GM21515 (cell line): ENCODE measurements around the gene MDFIC2.

ENCODE experiments used
- ATAC-seq: cut with Tn5 transposase; IDR thresholded peaks from one replicate; pipeline ENCODE4 v1.9.1; 2021; ENCODE audit not compliant: unreplicated experiment

Gene MDFIC2

GRCh38 chr3:70183781-70184504 lies 128.5 kb downstream of the MDFIC2 start:
- ATAC-seq, result no peak

DNA sequence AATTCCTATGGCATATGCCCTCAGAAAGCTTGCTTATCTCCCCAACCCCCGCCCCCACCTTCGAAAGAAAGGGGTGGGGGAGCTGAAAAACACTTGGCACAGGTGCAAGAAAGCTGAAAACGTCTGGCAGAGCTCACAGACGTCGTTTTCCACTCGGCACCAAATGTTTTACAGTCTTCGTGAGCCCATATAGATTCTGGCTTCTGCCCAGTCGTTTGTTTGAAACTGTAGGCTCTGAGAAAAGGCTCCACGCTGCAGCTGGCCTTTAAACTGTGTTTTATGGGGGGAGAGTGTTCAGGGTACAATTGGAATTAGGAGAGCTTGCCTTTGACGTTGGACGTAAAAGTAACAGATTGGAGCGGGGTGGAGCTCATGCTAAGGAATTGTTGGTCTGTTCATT lies 130.3 kb downstream of the MDFIC2 start:
- ATAC-seq, result no peak

GRCh38 chr3:70180664-70181063 lies 131.8 kb downstream of the MDFIC2 start:
- peak; percentile 62 for ATAC-seq

- ATAC-seq, result peak; percentile 69
These were observed 133.3 kb downstream of the MDFIC2 start for GRCh38 chr3:70179111-70179510.

DNA sequence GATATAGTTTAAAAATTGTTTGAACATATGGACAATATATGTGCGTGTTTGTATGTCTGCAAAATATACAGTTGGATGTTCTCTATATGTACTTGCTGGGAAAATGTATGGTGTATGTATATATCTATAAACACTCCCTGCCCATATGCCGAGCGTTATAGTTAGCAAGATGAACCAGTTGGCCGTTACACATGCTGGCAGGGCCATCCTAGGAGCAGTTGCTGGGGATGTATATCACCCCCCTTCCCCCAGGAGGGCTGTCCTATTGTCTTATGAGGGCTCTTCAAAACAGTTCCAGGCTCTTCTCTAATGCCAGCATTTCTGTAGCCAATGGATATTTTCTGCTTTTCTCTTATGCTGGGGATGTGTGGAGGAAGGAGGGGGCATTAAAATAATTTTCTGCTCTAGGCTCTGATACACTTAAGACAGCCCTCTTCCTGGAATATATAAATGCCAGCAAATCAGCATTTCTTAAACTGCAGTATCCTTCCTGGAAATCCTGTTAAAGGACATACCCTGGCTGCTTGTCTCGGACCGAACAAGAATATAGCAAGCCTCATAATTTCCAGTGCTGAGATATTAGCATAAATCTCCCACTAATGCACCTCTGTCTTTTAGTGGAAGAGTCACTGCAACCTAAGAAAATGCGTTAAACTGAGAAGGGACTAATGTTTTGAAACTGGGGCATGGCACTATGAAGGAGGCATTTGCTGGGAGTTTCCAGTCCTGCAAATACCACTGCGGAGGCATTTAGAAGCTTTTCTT lies 134.4 kb downstream of the MDFIC2 start:
- ATAC-seq, result no peak

DNA sequence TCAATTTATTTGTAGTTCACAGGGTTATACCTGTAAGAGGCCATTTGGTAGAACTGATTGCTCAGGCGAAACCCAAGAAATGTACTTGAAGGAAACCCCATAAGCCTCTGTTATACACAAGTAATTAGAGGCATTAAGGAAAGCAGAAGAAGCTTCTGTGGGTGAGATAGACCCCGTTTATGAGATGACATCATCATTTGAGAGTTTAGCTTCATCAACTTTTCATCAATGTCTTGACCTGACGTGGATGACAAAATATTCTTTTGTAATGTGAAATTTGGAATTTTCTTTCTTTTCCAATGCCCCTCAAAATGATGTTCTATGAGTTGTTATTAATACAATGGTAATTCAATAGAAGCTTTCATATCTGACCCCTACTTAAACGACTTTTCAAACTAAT lies 136.2 kb downstream of the MDFIC2 start:
- no peak for ATAC-seq

DNA sequence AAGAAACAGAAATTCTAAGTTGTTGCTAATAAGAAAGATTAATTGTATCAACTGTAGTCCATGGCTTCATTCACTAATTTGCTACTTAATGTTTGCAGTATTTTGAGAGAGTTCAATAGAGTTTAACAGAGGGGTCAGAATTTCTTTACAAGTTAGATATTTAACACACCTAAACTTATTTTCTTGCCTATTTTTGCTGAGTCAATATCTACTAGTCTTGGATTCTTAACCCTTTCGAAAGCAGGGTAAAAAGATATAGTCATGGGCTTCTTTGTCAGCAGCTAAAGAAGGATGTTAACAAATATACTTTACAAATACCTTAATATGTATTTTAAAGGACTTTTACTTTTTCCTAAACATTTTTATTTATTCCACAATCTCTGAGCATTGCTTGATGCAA lies 155.6 kb downstream of the MDFIC2 start:
- no peak for ATAC-seq

DNA sequence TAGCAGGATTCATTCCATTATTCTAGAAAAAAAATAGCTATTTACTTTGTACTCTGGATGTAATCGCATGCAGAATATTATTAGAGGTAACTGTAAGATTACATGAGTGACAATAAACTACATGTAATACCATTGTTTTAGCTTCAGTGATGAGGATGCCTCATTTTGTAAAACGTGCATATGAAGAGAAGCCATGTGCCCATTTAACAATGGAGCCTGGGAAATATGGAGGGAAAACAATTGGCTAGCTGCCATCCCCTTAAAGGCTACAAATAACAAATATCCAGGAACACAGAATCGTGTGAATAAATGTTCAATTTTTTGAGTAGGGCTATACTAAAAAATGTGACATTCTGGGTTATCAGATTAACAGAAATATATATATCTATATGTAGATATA lies 161.8 kb downstream of the MDFIC2 start:
- no peak for ATAC-seq

- ATAC-seq, result no peak
These were observed 162.6 kb downstream of the MDFIC2 start for GRCh38 chr3:70149714-70150400.
